ENCODE data around the gene TEPSIN.

The TEPSIN gene

DNA sequence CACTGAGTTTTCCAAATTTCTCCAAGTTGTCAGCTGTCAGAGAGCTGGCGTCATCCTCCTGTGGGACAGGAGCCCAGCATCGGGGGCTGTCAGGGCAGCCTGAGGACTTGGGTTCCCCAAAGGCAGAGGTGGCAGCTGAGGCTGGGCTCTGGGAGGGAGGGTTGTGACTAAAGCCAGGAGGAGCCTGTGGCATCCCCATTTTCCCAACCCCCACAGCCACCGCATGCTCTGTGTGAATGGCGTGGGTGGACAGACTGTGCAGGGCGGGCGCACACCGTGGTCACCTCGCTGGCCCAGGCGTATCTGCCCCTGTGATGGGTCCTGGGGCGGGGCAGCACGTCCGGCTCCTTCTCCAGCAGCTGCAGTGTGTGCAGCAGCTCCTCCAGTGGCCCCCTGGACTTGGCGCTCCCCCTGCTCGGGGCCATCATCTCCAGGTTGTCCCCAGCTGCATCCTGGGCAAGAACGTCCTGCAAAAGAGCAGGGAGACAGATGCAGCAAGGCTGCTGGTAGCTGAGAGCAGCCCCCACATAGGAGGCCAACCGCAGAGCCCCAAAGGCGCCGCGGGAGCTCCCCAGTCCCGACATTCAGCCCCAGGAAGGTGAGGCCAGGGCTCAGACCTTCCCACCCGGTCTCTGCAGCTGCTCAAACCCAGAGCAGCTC, 40.9 kb downstream of the TEPSIN start:
- Mint-ChIP-seq H3K4me1 (ENCODE audit: low read depth) (no peaks in the 10 kb centered on the region), H3K4me3 (no peak overlapping the region), H3K27me3 (no peaks in the 10 kb centered on the region), H3K9me3 (no peaks in the 10 kb centered on the region), H3K36me3 (ENCODE audit: low read depth) (no peaks in the 10 kb centered on the region), H3K27ac (no peak overlapping the region)

DNA sequence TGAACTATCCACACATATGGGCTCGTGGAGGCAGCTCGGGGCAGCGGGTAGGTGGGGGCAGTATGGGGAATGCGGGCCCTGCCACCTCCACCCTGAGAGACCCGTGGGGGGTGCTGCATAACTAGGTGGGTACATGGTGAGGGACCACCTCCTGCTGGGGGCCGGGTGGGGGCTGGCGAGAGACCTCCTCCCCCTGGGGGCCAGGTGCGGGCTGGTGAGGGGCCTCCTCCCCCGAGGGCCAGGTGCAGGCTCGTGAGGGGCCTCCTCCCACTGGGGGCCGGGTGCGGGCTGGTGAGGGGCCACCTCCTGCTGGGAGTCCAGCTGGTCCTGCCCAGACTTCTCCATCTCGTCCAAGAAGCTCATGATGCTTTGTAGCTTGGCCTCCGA, 41.5 kb downstream of the TEPSIN start:
- H3K4me1 Mint-ChIP-seq (ENCODE audit: low read depth): no peaks in the 10 kb centered on the region
- no peaks in the 10 kb centered on the region for H3K27me3 Mint-ChIP-seq
- H3K36me3 Mint-ChIP-seq (ENCODE audit: low read depth): no peaks in the 10 kb centered on the region
- H3K9me3 Mint-ChIP-seq: no peaks in the 10 kb centered on the region
- H3K27ac Mint-ChIP-seq: no peak overlapping the region
- H3K4me3 Mint-ChIP-seq: no peak overlapping the region

DNA sequence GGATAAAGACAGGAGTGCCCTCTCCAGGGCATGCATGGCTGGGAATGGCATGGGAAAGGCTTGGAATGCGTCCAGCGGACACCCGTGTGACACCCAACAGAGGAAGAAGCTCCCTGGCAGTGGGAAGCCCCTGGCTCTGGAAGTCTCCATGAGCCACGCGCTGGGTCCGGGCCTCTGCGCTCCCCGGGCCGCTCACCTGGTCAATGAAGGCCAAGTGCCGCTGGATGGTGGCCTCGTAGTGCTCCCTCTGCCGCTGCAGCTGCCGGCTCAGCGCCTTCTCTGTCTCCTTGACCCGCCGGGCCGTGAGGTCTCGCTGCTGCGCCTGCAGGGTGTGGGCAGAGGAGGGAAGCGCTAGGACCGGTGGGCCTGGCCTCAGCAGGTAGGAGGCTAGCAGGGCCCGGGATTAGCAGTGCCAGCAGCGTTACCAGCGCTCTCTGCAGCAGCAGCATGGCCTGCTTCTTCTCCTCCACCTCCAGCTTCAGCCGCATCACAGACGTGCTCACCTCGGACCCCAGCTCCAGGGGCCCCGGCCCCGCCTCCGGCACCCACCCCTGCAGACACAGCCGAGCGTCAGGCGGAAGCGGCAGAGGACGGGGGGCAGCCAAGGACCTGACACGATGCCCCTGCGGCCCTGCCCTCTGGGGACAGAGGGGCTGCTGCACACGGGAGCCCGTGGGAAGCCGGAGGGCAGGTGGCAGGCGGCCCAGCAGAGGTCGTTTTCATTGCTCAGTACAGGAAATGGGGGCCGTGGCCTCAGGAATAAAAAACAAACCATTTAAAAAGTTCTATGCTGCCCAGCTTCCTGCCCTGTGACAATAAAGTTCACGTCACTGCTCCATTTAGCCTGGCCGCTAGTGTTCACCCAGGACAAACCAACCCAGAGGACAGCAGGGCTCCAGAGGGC, 42.1 kb downstream of the TEPSIN start:
- H3K9me3 Mint-ChIP-seq: no peaks in the 10 kb centered on the region
- no peaks in the 10 kb centered on the region for H3K27me3 Mint-ChIP-seq
- H3K27ac Mint-ChIP-seq: no peak overlapping the region
- no peaks in the 10 kb centered on the region for H3K4me1 Mint-ChIP-seq (ENCODE audit: low read depth)
- no peak overlapping the region for H3K4me3 Mint-ChIP-seq
- H3K36me3 Mint-ChIP-seq (ENCODE audit: low read depth): no peaks in the 10 kb centered on the region

DNA sequence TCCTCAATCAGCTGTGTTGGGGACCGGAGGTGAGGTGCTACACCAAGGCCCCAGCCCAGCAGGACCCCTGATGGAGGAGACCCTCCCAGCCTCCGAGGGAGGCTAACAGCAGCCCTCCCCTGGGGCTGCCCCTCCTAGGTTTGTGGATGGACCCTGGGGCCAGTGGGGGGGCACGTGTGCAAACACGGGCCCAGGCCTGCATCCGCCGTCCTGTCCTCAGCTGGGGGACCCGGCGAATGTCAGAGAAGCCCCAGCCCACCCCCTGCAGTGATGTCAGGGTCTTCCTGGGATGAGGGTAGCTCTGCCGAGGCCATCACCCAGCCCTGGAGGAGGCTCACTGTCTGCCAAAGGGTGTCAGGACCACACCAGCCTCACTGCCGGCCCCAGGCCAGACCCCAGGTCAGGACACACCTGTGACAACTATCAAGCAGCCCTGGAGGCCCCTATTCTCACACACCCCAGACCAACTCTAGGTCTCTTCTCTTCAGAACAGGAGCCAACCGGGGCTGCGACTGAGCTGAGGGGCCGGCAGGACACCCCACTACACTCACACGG, 42.8 kb downstream of the TEPSIN start:
- H3K4me1 Mint-ChIP-seq (ENCODE audit: low read depth): no peaks in the 10 kb centered on the region
- H3K36me3 Mint-ChIP-seq (ENCODE audit: low read depth): no peaks in the 10 kb centered on the region
- H3K4me3 Mint-ChIP-seq: no peak overlapping the region

DNA sequence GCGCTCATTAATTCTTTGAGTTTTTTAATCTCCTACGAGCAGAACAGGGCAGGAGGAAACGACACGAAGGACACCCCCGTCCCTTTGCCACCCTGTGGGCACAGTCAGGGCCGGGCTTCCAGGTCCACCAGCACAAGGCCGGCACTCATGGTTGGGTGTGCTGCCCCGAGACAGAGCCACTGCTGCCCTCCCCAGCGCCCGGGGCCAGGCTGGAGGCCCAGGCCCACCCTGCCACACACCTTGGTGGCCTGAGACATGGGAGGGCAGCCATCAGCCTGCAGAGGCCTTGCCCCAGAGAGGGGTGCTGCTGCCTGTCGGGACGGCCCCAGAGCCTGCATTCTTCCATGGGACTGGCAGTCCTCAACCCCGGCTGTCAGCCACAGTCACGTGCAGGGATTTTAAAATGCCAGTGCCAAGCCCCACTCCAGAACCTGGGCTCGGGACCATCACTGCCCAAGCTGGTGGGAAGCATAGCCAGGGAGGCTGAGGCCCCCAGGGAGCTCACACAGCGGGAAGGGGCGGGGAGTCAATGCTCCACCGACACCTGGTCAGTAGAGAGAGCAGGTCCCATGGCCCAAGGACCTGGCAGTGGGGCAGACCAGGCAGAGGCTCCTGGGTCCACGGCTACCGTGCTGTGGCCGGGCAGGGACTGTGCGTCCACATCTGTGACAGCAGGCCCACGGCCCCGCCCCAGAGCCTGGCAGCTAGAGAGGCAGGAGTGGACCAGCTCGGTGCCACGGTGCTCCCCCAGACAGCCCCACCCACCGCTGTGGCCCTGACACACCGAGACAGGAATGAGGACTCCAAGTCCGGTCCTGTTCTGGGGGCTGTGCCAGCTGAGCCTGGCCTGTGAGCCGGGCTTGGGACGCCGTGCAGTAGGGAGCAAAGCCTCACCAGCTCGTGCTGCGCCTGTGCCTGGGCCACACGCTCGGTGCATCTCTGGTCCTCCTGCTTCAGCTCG, 43.6 kb downstream of the TEPSIN start:
- no peaks in the 10 kb centered on the region for H3K4me1 Mint-ChIP-seq (ENCODE audit: low read depth)
- no peaks in the 10 kb centered on the region for H3K27me3 Mint-ChIP-seq
- H3K27ac Mint-ChIP-seq: no peak overlapping the region
- H3K9me3 Mint-ChIP-seq: no peaks in the 10 kb centered on the region
- no peak overlapping the region for H3K4me3 Mint-ChIP-seq
- no peaks in the 10 kb centered on the region for H3K36me3 Mint-ChIP-seq (ENCODE audit: low read depth)

More for the DNA sequence above, 42.8 kb downstream of the TEPSIN start:
- Mint-ChIP-seq H3K9me3 (no peaks in the 10 kb centered on the region), H3K27me3 (no peaks in the 10 kb centered on the region), H3K27ac (no peak overlapping the region)

DNA sequence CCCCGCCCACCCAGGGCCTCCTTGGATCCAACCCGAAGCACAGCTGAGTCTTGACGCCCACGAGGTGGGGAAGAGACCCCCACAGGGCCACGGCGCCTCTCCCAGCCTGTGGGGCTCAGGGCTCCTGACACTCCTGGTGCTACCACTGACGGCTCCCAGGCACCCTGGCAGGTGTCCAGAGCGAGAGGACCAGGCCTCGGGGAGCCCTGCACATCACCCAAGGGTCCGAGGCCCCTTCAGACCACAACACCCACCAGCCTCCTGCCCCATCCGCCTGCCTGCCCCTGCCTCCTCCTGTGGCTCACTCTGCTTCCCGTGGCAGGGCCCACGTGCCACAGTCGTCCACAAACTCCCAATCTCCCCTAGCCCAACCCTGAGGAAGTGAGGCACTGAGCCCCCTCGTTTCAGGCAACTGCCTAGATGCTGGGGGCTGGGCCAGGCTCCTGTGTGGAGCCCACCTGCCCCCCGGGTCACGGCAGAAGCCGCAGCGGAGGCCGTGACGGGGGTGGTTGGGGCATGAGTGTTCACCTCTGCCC, 44.6 kb downstream of the TEPSIN start:
- no peaks in the 10 kb centered on the region for H3K9me3 Mint-ChIP-seq
- H3K36me3 Mint-ChIP-seq (ENCODE audit: low read depth): no peaks in the 10 kb centered on the region
- no peak overlapping the region for H3K4me3 Mint-ChIP-seq
- H3K27ac Mint-ChIP-seq: no peak overlapping the region
- H3K4me1 Mint-ChIP-seq (ENCODE audit: low read depth): no peaks in the 10 kb centered on the region
- H3K27me3 Mint-ChIP-seq: no peaks in the 10 kb centered on the region

DNA sequence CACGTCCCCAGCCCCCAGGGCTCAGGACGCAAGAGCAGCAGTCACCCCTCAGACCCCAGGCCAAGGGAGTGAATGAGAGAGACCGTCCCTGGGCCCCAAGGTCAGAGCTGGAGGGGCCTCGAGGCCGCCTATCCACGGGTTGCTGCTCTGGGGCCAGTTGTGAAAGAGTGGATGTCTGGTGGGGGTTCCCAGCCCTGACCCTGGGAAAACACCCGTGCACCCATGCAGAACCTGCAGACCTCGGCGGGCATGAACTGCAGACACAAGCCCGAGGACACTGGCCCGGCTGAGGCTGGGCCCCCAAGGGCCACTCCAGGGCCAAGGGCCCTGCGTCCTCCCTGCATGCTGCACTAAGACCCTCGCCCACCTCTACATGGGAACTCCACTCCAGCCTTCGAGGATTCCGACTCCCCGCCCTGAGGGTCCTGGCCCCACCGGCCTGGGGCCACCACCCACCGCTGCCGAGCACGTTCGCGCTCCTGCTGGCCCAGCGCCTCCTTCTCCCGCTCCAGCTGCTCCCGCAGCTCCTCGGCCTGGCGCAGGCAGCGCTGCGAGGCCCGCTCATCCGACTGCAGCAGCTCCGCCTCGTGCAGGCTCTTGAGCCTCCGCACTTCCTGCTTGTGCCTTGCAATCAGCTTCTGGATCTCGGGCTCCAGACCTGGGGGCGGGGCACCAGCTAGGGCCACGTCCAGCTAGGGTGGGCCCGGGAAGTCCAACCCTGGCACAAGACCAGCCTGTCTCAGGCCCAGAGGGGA, 45.2 kb downstream of the TEPSIN start:
- Mint-ChIP-seq H3K36me3 (ENCODE audit: low read depth) (no peaks in the 10 kb centered on the region), H3K27ac (no peak overlapping the region), H3K4me1 (ENCODE audit: low read depth) (no peaks in the 10 kb centered on the region), H3K4me3 (no peak overlapping the region), H3K9me3 (no peaks in the 10 kb centered on the region), H3K27me3 (no peaks in the 10 kb centered on the region)

DNA sequence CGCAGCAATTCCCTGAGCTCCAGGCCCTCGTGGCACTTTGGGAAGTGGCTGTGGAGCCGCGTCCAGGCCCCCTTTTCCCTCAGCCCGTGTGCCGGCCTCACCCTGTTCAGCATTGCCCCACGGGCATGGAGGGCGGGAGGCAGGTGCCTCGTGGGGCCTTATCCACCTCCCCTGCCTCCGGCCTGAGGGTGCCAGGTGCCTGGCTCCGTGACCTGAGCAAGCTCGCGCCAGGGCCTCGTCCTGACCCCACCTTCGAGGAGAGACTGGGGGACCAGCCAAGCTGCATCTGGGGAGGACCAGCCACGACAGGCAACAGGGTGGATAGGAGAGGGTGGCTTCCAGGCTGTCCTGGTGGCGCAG, 45.8 kb downstream of the TEPSIN start:
- H3K27ac Mint-ChIP-seq: no peak overlapping the region
- H3K27me3 Mint-ChIP-seq: no peaks in the 10 kb centered on the region
- H3K4me3 Mint-ChIP-seq: no peak overlapping the region
- H3K9me3 Mint-ChIP-seq: no peaks in the 10 kb centered on the region
- no peaks in the 10 kb centered on the region for H3K36me3 Mint-ChIP-seq (ENCODE audit: low read depth)
- no peaks in the 10 kb centered on the region for H3K4me1 Mint-ChIP-seq (ENCODE audit: low read depth)

DNA sequence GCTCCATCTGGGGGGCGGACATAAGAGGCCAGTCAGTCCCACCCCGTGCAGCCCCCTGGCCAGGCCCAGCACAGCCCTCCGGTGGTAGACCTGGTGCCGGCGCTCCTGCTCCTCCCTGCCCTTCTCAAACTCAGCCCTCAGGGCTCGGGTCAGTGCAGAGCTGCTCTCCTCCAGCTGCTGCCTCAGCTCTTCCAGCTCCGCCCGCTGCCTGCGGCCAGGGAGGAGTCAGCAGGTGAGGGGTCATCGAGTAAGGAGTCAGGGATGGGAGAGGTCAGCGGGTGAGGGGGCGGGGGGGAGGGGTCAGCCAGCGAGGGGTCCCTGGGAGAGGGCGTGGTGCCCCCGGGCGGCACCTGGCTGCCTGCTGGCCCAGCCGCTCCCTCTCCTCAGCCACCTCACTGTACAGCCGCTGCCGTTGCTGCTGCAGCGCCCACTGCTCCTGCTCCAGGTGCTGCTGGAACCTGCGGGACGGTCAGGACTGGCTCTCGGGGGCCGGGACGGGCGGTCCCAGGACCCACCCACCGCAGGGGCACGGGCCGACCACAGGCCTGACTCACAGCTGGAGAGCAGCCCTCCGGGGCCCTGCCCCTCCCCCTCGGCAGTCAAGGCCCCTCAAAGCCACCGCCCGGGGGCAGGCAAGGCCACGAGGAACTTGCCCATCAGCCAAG, 46.3 kb downstream of the TEPSIN start:
- Mint-ChIP-seq H3K9me3 (no peaks in the 10 kb centered on the region), H3K36me3 (ENCODE audit: low read depth) (no peaks in the 10 kb centered on the region), H3K4me1 (ENCODE audit: low read depth) (no peaks in the 10 kb centered on the region), H3K27me3 (no peaks in the 10 kb centered on the region), H3K4me3 (no peak overlapping the region), H3K27ac (no peak overlapping the region)

DNA sequence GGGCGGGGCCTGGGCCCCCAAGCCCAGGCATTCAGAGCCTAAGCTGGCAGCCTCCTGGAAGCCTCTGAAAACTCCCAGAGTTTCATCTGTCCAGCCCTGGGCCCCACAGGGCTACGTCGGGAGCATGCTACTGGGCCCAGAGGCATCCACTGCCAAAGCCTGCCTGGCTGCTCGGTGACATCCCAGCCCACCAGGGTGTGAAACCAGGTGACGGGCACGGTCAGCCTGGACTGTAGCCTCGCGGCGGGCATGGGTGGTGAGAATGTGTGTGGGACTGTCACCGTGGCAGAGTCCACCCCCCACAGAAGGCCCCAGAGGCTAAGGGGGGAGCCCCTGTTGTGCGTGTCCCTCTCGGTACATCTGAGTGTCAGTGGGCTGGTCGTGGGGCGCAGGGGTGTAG, 47.2 kb downstream of the TEPSIN start:
- Mint-ChIP-seq H3K4me1 (ENCODE audit: low read depth) (no peaks in the 10 kb centered on the region), H3K27me3 (no peaks in the 10 kb centered on the region), H3K9me3 (no peaks in the 10 kb centered on the region), H3K36me3 (ENCODE audit: low read depth) (no peaks in the 10 kb centered on the region), H3K4me3 (no peak overlapping the region), H3K27ac (no peak overlapping the region)

DNA sequence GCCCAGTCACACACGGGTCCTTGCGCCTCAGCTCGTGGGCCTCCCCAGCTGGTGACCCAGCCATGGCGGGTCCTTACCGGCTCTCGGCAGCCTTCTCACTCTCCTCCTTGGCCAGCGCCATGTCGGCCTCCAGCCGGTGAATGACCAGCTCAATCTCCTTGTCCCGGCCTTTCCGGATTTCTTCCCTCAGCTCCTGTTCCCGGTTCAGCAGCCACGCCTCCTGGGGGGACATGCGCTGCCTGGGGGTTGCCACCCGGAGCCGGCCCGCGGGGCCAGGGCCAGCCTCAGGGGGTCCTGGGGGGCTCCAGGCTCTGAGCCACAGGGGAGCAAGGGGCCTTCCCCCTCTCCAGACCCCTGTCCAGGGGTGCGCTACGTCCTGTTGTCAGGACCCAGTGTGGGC, 47.7 kb downstream of the TEPSIN start:
- Mint-ChIP-seq H3K4me3 (no peak overlapping the region), H3K27ac (no peak overlapping the region), H3K36me3 (ENCODE audit: low read depth) (no peaks in the 10 kb centered on the region), H3K27me3 (no peaks in the 10 kb centered on the region), H3K9me3 (no peaks in the 10 kb centered on the region), H3K4me1 (ENCODE audit: low read depth) (no peaks in the 10 kb centered on the region)

DNA sequence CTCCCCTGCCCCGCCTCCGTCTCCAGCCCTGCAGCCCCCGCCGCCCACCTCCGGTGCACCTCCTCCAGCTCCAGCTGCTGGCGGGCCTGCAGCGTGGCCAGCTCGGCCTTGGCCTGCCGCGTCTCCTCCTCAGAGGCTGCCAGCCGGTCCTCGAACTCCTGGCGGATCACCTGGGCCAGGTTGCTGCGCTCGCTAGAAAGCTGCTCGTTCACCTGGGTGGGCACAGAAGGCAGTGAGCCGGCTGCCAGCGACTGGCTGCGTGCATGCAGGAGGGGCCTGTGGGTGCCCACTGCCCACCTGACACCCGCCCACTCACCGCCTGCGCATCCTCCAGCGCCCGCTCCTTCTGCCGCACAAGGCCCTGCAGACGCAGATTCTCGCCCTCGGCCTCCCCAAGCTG, 48.3 kb downstream of the TEPSIN start:
- H3K4me1 Mint-ChIP-seq (ENCODE audit: low read depth): no peaks in the 10 kb centered on the region
- no peaks in the 10 kb centered on the region for H3K9me3 Mint-ChIP-seq
- H3K4me3 Mint-ChIP-seq: no peak overlapping the region
- H3K27ac Mint-ChIP-seq: no peak overlapping the region
- H3K27me3 Mint-ChIP-seq: no peaks in the 10 kb centered on the region
- H3K36me3 Mint-ChIP-seq (ENCODE audit: low read depth): no peaks in the 10 kb centered on the region

DNA sequence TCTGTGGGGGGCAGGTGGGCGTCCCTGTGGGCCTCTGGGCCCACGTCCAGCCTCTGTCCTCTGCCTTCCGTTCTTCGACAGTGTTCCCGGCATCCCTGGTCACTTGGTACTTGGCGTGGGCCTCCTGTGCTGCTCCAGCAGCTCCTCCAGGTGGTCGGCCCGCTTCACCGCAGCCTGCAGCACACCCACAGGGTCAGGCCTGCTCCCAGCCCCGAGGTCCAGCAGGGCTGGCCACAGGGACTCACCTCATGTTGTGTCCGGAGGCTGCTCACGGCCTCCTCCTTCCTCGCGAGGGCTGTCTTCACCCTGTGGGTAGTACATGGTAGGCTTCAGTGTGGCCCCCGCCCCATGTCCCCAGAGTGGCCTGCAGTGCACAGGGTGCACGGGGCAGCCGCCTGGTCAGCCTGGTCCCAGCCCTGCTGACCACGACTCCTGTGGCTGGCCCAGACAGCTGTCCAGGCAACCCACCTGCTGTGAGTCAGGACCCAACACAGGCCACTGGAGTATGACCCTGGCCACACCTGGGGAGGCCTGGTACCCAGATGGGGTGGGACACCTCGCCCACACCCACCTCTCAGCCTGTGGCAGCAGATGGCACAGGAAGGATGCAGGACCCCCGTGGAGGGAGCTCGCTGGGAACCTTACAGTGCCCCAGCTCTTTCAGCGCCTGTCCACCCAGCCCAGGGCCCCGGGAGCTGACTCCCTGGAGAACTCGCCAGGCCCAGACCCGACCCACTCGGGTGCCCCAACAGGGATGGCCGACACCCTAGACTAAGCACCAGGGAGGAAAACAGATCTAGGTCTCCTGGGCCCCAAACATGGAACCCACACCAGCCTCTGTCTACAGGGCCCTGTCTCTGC, 49.0 kb downstream of the TEPSIN start:
- Mint-ChIP-seq H3K4me1 (ENCODE audit: low read depth) (no peaks in the 10 kb centered on the region), H3K27me3 (no peaks in the 10 kb centered on the region), H3K27ac (no peak overlapping the region), H3K36me3 (ENCODE audit: low read depth) (no peaks in the 10 kb centered on the region), H3K4me3 (no peak overlapping the region), H3K9me3 (no peaks in the 10 kb centered on the region)

All from stimulated activated naive CD8-positive, alpha-beta T cell treated with anti-CD3 and anti-CD28 coated beads, Interleukin-15, Interleukin-2, amounts not matched to agents 100 ng/mL and 50 ng/mL, for 24 hours (primary cell).